ENCODE results near the gene TIMP2.

GRCh38 chr17:78857266-78857665, 67.9 kb downstream of the TIMP2 start:
- no peak for TF ChIP-seq CTCF (IDR thresholded peaks at IDR 0.05; ENCODE audit: borderline replicate concordance, extremely low read depth, low read length, poor library complexity, severe bottlenecking)
- no peak for TF ChIP-seq EZH2 (IDR thresholded peaks at IDR 0.05; ENCODE audit: borderline replicate concordance, low read depth, low read length, severe bottlenecking)

All from DND-41 (cell line).